SK-N-SH (cell line): ENCODE data around the gene MUC5AC. TPM values are rescaled to one million over a fixed set of nuclear protein-coding genes. Genes with fewer than 3 reads are reported as not detected.
A peak's percentile ranks its signal among the peaks of the same experiment; 100 is the strongest.

Experiments
- CTCF ChIA-PET: fragments of 300-600, 350-600 bp; formaldehyde crosslinking; extraction: SDS; loops from one replicate; lab custom pipeline; 2021; lab: Yijun Ruan, JAX
- POLR2A ChIA-PET: fragments of 350-600 bp; sonication (Branson Sonifier 250); formaldehyde crosslinking; extraction: SDS; loops from one replicate; lab custom pipeline; 2020; ENCODE audit warnings: antibody characterized with exemption, inconsistent platforms; lab: Yijun Ruan, JAX
- DNase-seq: peaks from one replicate; pipeline ENCODE4 v3.0.0; 2012
- H2AFZ ChIP-seq: fragments of 200-600 bp; sonication (generic); 2 replicates; pipeline ENCODE4 v1.8.1; 2016; ENCODE audit warnings: antibody characterized with exemption, mild to moderate bottlenecking, low read depth
- H3F3A ChIP-seq: fragments of 200-600 bp; sonication (generic); replicated peaks from 2 replicates; pipeline ENCODE3; 2016; ENCODE audit warnings: antibody characterized with exemption, mild to moderate bottlenecking; ENCODE audit not compliant: insufficient read depth
- H3K27ac ChIP-seq, 2 experiments: fragments of 200-500 bp in 1 of 2; fragments of 200-600 bp in 1 of 2; sonication (Bioruptor generic) in 1 of 2; sonication (generic), shearing (Covaris generic) in 1 of 2; 2 replicates each; pipeline versions ENCODE4 v1.5.1 to v1.6.1; 2014 to 2016; ENCODE audit warnings: low read depth in 2 of 2, inconsistent platforms in 1 of 2, low read length in 1 of 2, mild to moderate bottlenecking in 1 of 2, mixed read lengths in 1 of 2
- H3K27me3 ChIP-seq: fragments of 200-600 bp; sonication (generic), shearing (Covaris generic); 2 replicates; pipeline ENCODE4 v1.6.1; 2016; ENCODE audit warnings: mixed run types; ENCODE audit not compliant: insufficient read depth
- H3K36me3 ChIP-seq, 2 experiments: fragments of 200-500 bp in 1 of 2; fragments of 200-600 bp in 1 of 2; sonication (Bioruptor generic) in 1 of 2; sonication (generic) in 1 of 2; replicated peaks in 1 of 2; 2 replicates each; pipeline versions ENCODE3 to v1.5.1; 2014 to 2016; ENCODE audit warnings: low read length in 1 of 2, mild to moderate bottlenecking in 1 of 2; ENCODE audit not compliant: insufficient read depth in 2 of 2, control insufficient read depth in 1 of 2
- H3K4me1 ChIP-seq, 2 experiments: fragments of 200-500 bp in 1 of 2; fragments of 200-600 bp in 1 of 2; sonication (Bioruptor generic) in 1 of 2; sonication (generic), shearing (Covaris generic) in 1 of 2; 2 replicates each; pipeline versions ENCODE4 v1.5.1 to v1.6.1; 2014 to 2016; ENCODE audit warnings: low read depth in 1 of 2, low read length in 1 of 2, mixed run types in 1 of 2; ENCODE audit not compliant: insufficient read depth in 2 of 2, control insufficient read depth in 1 of 2
- H3K4me2 ChIP-seq: fragments of 200-600 bp; sonication (generic), shearing (Covaris generic); 2 replicates; pipeline ENCODE4 v1.6.1; 2017; ENCODE audit warnings: mixed run types
- H3K4me3 ChIP-seq, 2 experiments: fragments of 200-500 bp in 1 of 2; fragments of 200-600 bp in 1 of 2; sonication (Bioruptor generic) in 1 of 2; sonication (generic), shearing (Covaris generic) in 1 of 2; 2 replicates each; pipeline versions ENCODE4 v1.5.1 to v1.8.1; 2014 to 2016; ENCODE audit warnings: low read depth in 2 of 2, inconsistent platforms in 1 of 2, low read length in 1 of 2, mild to moderate bottlenecking in 1 of 2, mixed read lengths in 1 of 2, moderate library complexity in 1 of 2
- H3K79me2 ChIP-seq: fragments of 200-600 bp; sonication (generic); 2 replicates; pipeline ENCODE4 v1.8.1; 2017; ENCODE audit warnings: mild to moderate bottlenecking; ENCODE audit not compliant: insufficient read depth
- H3K9ac ChIP-seq: fragments of 200-600 bp; sonication (generic); 2 replicates; pipeline ENCODE4 v1.6.1; 2017; ENCODE audit warnings: mixed run types
- H3K9me2 ChIP-seq: fragments of 200-600 bp; sonication (generic); 2 replicates; pipeline ENCODE4 v1.6.1; 2017; ENCODE audit warnings: mixed run types
- H3K9me3 ChIP-seq: fragments of 200-600 bp; sonication (generic); 2 replicates; pipeline ENCODE4 v1.6.1; 2017; ENCODE audit warnings: mixed run types, mild to moderate bottlenecking, moderate library complexity
- H4K20me1 ChIP-seq: fragments of 200-600 bp; sonication (generic); 2 replicates; pipeline ENCODE4 v1.6.1; 2017; ENCODE audit warnings: mild to moderate bottlenecking, mixed run types; ENCODE audit not compliant: insufficient read depth
- CHD2 ChIP-seq: fragments of 150-350 bp; IDR thresholded peaks from 2 replicates; pipeline ENCODE4 v1.6.1; 2018; ENCODE audit warnings: low read length; ENCODE audit not compliant: partially characterized antibody
- ELF1 ChIP-seq: IDR thresholded peaks from 2 replicates; pipeline ENCODE4 v1.4.0; 2012
- EZH2phosphoT487 ChIP-seq: fragments of 200-600 bp; sonication (generic); IDR thresholded peaks from 2 replicates; pipeline ENCODE4 v1.6.1; 2017; ENCODE audit warnings: low read depth, mixed run types, mild to moderate bottlenecking, antibody characterized with exemption, moderate library complexity, borderline replicate concordance
- FOSL2 ChIP-seq: IDR thresholded peaks from 2 replicates; pipeline ENCODE4 v1.4.0; 2012; ENCODE audit warnings: low read depth, mild to moderate bottlenecking, moderate library complexity, borderline replicate concordance
- FOXJ3 ChIP-seq: sonication (generic); formaldehyde crosslinking; IDR thresholded peaks from 2 replicates; pipeline ENCODE4 v1.5.1; 2020; ENCODE audit warnings: mild to moderate bottlenecking, missing genetic modification reagents
- GABPA ChIP-seq: IDR thresholded peaks from 2 replicates; pipeline ENCODE4 v1.4.0; 2012; ENCODE audit warnings: low read depth, mild to moderate bottlenecking
- GATA2 ChIP-seq: sonication (generic); formaldehyde crosslinking; IDR thresholded peaks from 2 replicates; pipeline ENCODE4 v1.5.0; 2020; ENCODE audit warnings: mild to moderate bottlenecking, missing genetic modification reagents
- NFIC ChIP-seq: IDR thresholded peaks from 2 replicates; pipeline ENCODE4 v1.4.0; 2012; ENCODE audit warnings: borderline replicate concordance
- NRF1 ChIP-seq: IDR thresholded peaks from 2 replicates; pipeline ENCODE4 v1.6.1; 2012; ENCODE audit warnings: low read depth, mild to moderate bottlenecking, low read length
- PBX3 ChIP-seq: IDR thresholded peaks from 2 replicates; pipeline ENCODE4; 2012
- POLR2AphosphoS5 ChIP-seq: IDR thresholded peaks from 2 replicates; pipeline ENCODE4 v1.6.1; 2012; ENCODE audit warnings: low read depth, low read length
- RAD21 ChIP-seq: IDR thresholded peaks from 2 replicates; pipeline ENCODE4 v1.6.1; 2012; ENCODE audit warnings: mild to moderate bottlenecking, low read length
- RXRA ChIP-seq: IDR thresholded peaks from 2 replicates; pipeline ENCODE4 v1.4.0; 2012; ENCODE audit warnings: low read depth, mild to moderate bottlenecking, borderline replicate concordance
- TCF12 ChIP-seq: IDR thresholded peaks from 2 replicates; pipeline ENCODE4 v1.4.0; 2012
- TEAD4 ChIP-seq: IDR thresholded peaks from 2 replicates; pipeline ENCODE4 v1.4.0; 2012; ENCODE audit warnings: mild to moderate bottlenecking, borderline replicate concordance; ENCODE audit not compliant: insufficient read depth
- USF1 ChIP-seq: IDR thresholded peaks from 2 replicates; pipeline ENCODE4 v1.4.0; 2012; ENCODE audit warnings: low read depth, borderline replicate concordance
- ZBTB33 ChIP-seq: IDR thresholded peaks from 2 replicates; pipeline ENCODE4 v1.4.0; 2012; ENCODE audit warnings: low read depth, borderline replicate concordance
- WGBS: methylation state at CpG from one replicate; pipeline ENCODE4 v1.1.6; 2017; ENCODE audit warnings: low lambda C conversion rate; 5-methylcytosine and 5-hydroxymethylcytosine counted together
- polyA plus RNA-seq, 3 experiments: library from polyadenylated mRNA; depleted of rRNA; stranded (reverse); fragments of >200 nt; gene quantifications; 2 replicates each; pipeline ENCODE4 v1.2.3, GENCODE V29; 2012

Gene MUC5AC
- polyA plus RNA-seq (2012; rRNA removed) = not detected in 2 replicates
- not detected in 2 replicates for polyA plus RNA-seq (2012; cell fraction: cytosol; rRNA removed)
- polyA plus RNA-seq (2012; cell fraction: nucleus; rRNA removed) = not detected in 2 replicates

GRCh38 chr11:1157645-1158591 lies at the start of gene MUC5AC:
MUC5AC (plus strand) TSS chr11:1157953; CDS start chr11:1158000, 47 bp downstream.
- WGBS = 20% methylated on average over 1 of the region's 32 CpGs

More at GRCh38 chr11:1157645-1158591, at the start of gene MUC5AC:
- Histone ChIP-seq H3K9me3 (no peaks in the 10 kb centered on the region), H3F3A (peaks cover 6% of the 10 kb centered on the region), H3K4me3 (no peak within 1 kb of the TSS), H3K4me2 (no peak within 1 kb of the TSS), H2AFZ (no peak within 1 kb of the TSS), H3K36me3 (no peaks in the 10 kb centered on the region), H3K9ac (no peak within 1 kb of the TSS), H3K27ac (no peak within 1 kb of the TSS), H4K20me1 (no peaks in the 10 kb centered on the region), H3K9me2 (no peaks in the 10 kb centered on the region), H3K27me3 (no peaks in the 10 kb centered on the region), H3K4me1 (no peaks in the 10 kb centered on the region), H3K79me2 (no peaks in the 10 kb centered on the region)
- no peak for TF ChIP-seq NRF1
- TF ChIP-seq POLR2AphosphoS5 = no peak
- no peak for TF ChIP-seq FOXJ3 (CRISPR knock-in tag)
- no peak for TF ChIP-seq RAD21
- no peak for TF ChIP-seq PBX3
- no peak for TF ChIP-seq RXRA
- no peak for TF ChIP-seq NFIC
- TF ChIP-seq FOSL2 = no peak
- no peak for TF ChIP-seq GABPA
- no peak for TF ChIP-seq ELF1
- TF ChIP-seq EZH2phosphoT487 = no peak
- TF ChIP-seq ZBTB33 = no peak
- TF ChIP-seq CHD2 = no peak
- TF ChIP-seq TCF12 = no peak
- TF ChIP-seq TEAD4 = no peak
- TF ChIP-seq USF1 = no peak
- TF ChIP-seq GATA2 (CRISPR knock-in tag) = no peak
- CTCF ChIA-PET = no interaction called here
- POLR2A ChIA-PET = no interaction called here
- peak; percentile 30 for DNase-seq
